A673 (cell line): ENCODE data around the gene PFDN2.

Experiments used
- EZH2 ChIP-seq: fragments of 200-600 bp; sonication (generic); IDR thresholded peaks from 2 replicates; pipeline ENCODE4 v1.6.1; 2017; ENCODE audit warnings: borderline replicate concordance, low read depth, mild to moderate bottlenecking, mixed read lengths, antibody characterized with exemption, low read length; ENCODE audit not compliant: poor library complexity, severe bottlenecking
- TF ChIP-seq, protein P1 (sequence below): fragments of 300-800, 200-600 bp; sonication (generic); conservative IDR thresholded peaks from 2 replicates; pipeline ENCODE4 v1.5.1; 2017; ENCODE audit warnings: low read depth, mild to moderate bottlenecking, antibody characterized with exemption, low read length, moderate library complexity, mixed read lengths

- TF ChIP-seq, protein P1, sequence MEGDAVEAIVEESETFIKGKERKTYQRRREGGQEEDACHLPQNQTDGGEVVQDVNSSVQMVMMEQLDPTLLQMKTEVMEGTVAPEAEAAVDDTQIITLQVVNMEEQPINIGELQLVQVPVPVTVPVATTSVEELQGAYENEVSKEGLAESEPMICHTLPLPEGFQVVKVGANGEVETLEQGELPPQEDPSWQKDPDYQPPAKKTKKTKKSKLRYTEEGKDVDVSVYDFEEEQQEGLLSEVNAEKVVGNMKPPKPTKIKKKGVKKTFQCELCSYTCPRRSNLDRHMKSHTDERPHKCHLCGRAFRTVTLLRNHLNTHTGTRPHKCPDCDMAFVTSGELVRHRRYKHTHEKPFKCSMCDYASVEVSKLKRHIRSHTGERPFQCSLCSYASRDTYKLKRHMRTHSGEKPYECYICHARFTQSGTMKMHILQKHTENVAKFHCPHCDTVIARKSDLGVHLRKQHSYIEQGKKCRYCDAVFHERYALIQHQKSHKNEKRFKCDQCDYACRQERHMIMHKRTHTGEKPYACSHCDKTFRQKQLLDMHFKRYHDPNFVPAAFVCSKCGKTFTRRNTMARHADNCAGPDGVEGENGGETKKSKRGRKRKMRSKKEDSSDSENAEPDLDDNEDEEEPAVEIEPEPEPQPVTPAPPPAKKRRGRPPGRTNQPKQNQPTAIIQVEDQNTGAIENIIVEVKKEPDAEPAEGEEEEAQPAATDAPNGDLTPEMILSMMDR = no peak
- no peak for TF ChIP-seq EZH2
These were observed 63.6 kb downstream of the PFDN2 start for GRCh38 chr1:161054232-161054631.
